Measurements from ENCODE around the gene BUB3.

DNA sequence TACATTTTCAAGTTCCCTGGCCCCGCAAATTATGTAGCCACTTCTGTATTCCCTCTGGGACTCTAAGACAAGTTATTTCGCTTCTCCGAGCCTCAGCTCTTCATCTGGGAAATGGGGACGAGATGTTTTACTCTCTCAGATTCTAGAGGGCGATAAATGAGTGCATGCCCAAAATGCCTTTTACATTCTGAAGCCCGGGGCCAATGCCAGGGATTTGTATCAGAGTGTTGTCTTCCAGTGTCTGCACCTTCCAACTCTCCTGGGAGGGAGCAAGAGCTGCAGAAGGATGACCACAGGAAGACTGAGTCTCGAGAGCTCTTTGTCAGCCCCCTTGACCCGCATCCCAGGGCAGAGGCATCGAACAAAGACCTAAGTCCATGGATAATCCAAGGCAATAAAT is 39.9 kb downstream of the BUB3 start:
- TF ChIP-seq POLR2AphosphoS5 (IDR thresholded peaks at IDR 0.05; ENCODE audit: borderline replicate concordance, low read depth, low read length), result no peak
- no peak for TF ChIP-seq EZH2 (IDR thresholded peaks at IDR 0.05)
- no peak for TF ChIP-seq FOXP2 (optimal IDR thresholded peaks at IDR 0.05; ENCODE audit: control extremely low read depth, extremely low read length, insufficient read depth)
